Stomach (tissue), 9 donors: ENCODE data around the gene ALKBH7. TPM values are rescaled to one million over a fixed set of nuclear protein-coding genes. Genes with fewer than 3 reads are reported as not detected.

Source experiments
- DNase-seq, 2 donors: peaks; one replicate each; pipeline versions ENCODE4 v3.0.0 to v3.0.0-alpha.2; 2013 to 2019
- H3K27ac ChIP-seq, 5 donors: fragments of 200-600 bp in 4 of 5; sonication (generic) in 4 of 5; one replicate each; pipeline ENCODE4 v1.5.1; 2013 to 2019; ENCODE audit warnings: mild to moderate bottlenecking in 1 of 5, moderate library complexity in 1 of 5
- H3K27me3 ChIP-seq, 3 donors: fragments of 200-600 bp; sonication (generic); one replicate each; pipeline ENCODE4 v1.5.1; 2017 to 2019; ENCODE audit warnings: mixed run types in 1 of 3
- H3K36me3 ChIP-seq, 4 donors: fragments of 200-600 bp; sonication (generic); 1 replicate in 3 of 4; 2 replicates in 1 of 4; pipeline ENCODE4 v1.5.1; 2016 to 2019
- H3K4me1 ChIP-seq, 4 donors: fragments of 200-600 bp; sonication (generic); one replicate each; pipeline ENCODE4 v1.5.1; 2016 to 2019
- H3K4me3 ChIP-seq, 4 donors: fragments of 200-600 bp; sonication (generic) in 3 of 4; one replicate each; pipeline ENCODE4 v1.5.1; 2016 to 2019; ENCODE audit warnings: mild to moderate bottlenecking in 1 of 4
- H3K9me3 ChIP-seq, 4 donors: fragments of 200-600 bp; sonication (generic); one replicate each; pipeline ENCODE4 v1.5.1; 2016 to 2019
- CTCF ChIP-seq, 7 experiments: fragments of 450-650 bp in 4 of 7; fragments of 200-600 bp in 3 of 7; sonication (generic) in 3 of 7; IDR thresholded peaks; one replicate each; pipeline ENCODE4 v1.5.1; 2016 to 2019; ENCODE audit warnings: antibody characterized with exemption in 7 of 7, control low read depth in 2 of 7, mild to moderate bottlenecking in 1 of 7
- EP300 ChIP-seq: sonication (generic); formaldehyde crosslinking; IDR thresholded peaks from one replicate; pipeline ENCODE4 v1.6.1; 2017; ENCODE audit warnings: antibody characterized with exemption
- POLR2A ChIP-seq, 4 donors: fragments of 450-650 bp; IDR thresholded peaks; one replicate each; pipeline ENCODE4 v1.6.1; 2016; ENCODE audit warnings: antibody characterized with exemption in 4 of 4, control low read depth in 2 of 4, mild to moderate bottlenecking in 1 of 4, moderate library complexity in 1 of 4
- POLR2AphosphoS5 ChIP-seq, 3 donors: sonication (generic); formaldehyde crosslinking; IDR thresholded peaks; one replicate each; pipeline ENCODE4 v1.6.1; 2016; ENCODE audit warnings: antibody characterized with exemption in 3 of 3
- WGBS, 5 donors: extraction: QIAGEN DNeasy Blood & Tissue Kit in 3 of 5; methylation state at CpG; one replicate each; pipeline versions ENCODE4 v1.1.5 to v1.1.7; 2013 to 2018; 5-methylcytosine and 5-hydroxymethylcytosine counted together
- intact Hi-C: fragments of 100-400 bp; cut with DNase I; formaldehyde crosslinking; loops from one replicate; pipeline ENCODE4 v1.15.1; 2023; ENCODE audit warnings: low total_unique reads
- polyA plus RNA-seq, 3 donors: library from polyadenylated mRNA; stranded (reverse); fragments of 200-250 nt; gene quantifications; one replicate each; pipeline ENCODE4 v1.2.3, GENCODE V29; 2013
- total RNA-seq, 5 donors: library from RNA; depleted of rRNA; stranded (reverse); fragments of >200 nt; gene quantifications; one replicate each; pipeline versions ENCODE4 v1.1.0 to v1.2.3, GENCODE V29; 2014 to 2016
- donor health status: healthy with polysubstance abuse.
- donor health status: Bipolar disorder and iron deficiency.
- donor health status: healthy.

Gene ALKBH7
- total and polyA plus RNA-seq, 8 donors, result 5.3 to 138 (median 64.3) TPM

- 79 to 93% (median 86%) methylated on average over 10 of the region's 10 CpGs for WGBS, 5 donors
- Histone ChIP-seq H3K4me3 (no peak overlapping the region), H3K36me3 (no peaks in the 10 kb centered on the region), H3K9me3 (no peaks in the 10 kb centered on the region), H3K27ac (no peak overlapping the region), H3K4me1 (no peaks in the 10 kb centered on the region), H3K27me3 (no peaks in the 10 kb centered on the region)
- TF ChIP-seq CTCF (IDR thresholded peaks at IDR 0.05) (no peak), EP300 (no peak)
- no peak for DNase-seq
- intact Hi-C loops, result no loop called here
Observed at GRCh38 chr19:6402058-6402457, 29.5 kb downstream of the ALKBH7 start.

- TF ChIP-seq POLR2AphosphoS5 (IDR thresholded peaks at IDR 0.05), result no peak
- TF ChIP-seq EP300, result no peak
- TF ChIP-seq CTCF (IDR thresholded peaks at IDR 0.05), result no peak
- TF ChIP-seq POLR2A (IDR thresholded peaks at IDR 0.05), result no peak
- H3K27ac ChIP-seq, result no peak overlapping the region
- no peaks in the 10 kb centered on the region for H3K27me3 ChIP-seq
- no peaks in the 10 kb centered on the region for H3K4me1 ChIP-seq
- 52 to 63% (median 56%) methylated on average over 22 of the region's 22 CpGs for WGBS, 5 donors
- no peaks in the 10 kb centered on the region for H3K36me3 ChIP-seq
- no peak overlapping the region for H3K4me3 ChIP-seq
- intact Hi-C loops, result no loop called here
- peak in 1 of 2 donors; percentile 92 for DNase-seq
- no peaks in the 10 kb centered on the region for H3K9me3 ChIP-seq
Observed at GRCh38 chr19:6402837-6403608, 30.4 kb downstream of the ALKBH7 start.

GRCh38 chr19:6406401-6406800 is 33.8 kb downstream of the ALKBH7 start:
- TF ChIP-seq EP300, result no peak
- TF ChIP-seq CTCF (IDR thresholded peaks at IDR 0.05), result no peak
- no peak for TF ChIP-seq POLR2A (IDR thresholded peaks at IDR 0.05)
- no peak for TF ChIP-seq POLR2AphosphoS5 (IDR thresholded peaks at IDR 0.05)
- H3K36me3 ChIP-seq, result no peaks in the 10 kb centered on the region
- no peaks in the 10 kb centered on the region for H3K27me3 ChIP-seq
- no peaks in the 10 kb centered on the region for H3K9me3 ChIP-seq
- H3K4me1 ChIP-seq, result no peaks in the 10 kb centered on the region
- no peak overlapping the region for H3K27ac ChIP-seq
- H3K4me3 ChIP-seq, result no peak overlapping the region
- DNase-seq, result no peak
- intact Hi-C loops, result no loop called here
- WGBS, 5 donors, result 67 to 87% (median 85%) methylated on average over 5 of the region's 5 CpGs

GRCh38 chr19:6409346-6409745 is 36.8 kb downstream of the ALKBH7 start:
- intact Hi-C loops, result no loop called here
- no peak for DNase-seq
- H3K27ac ChIP-seq, result no peak overlapping the region
- H3K9me3 ChIP-seq, result no peaks in the 10 kb centered on the region
- WGBS, 5 donors, result 91 to 96% (median 93%) methylated on average over 6 of the region's 6 CpGs
- TF ChIP-seq EP300 (no peak), POLR2A (IDR thresholded peaks at IDR 0.05) (no peak), CTCF (IDR thresholded peaks at IDR 0.05) (no peak), POLR2AphosphoS5 (IDR thresholded peaks at IDR 0.05) (no peak)
- H3K27me3 ChIP-seq, result no peaks in the 10 kb centered on the region
- H3K36me3 ChIP-seq, result peaks cover 6 to 13% (median 7%) of the 10 kb centered on the region in 4 donors
- no peak overlapping the region for H3K4me3 ChIP-seq
- H3K4me1 ChIP-seq, result peaks cover 0 to 19% (median 15%) of the 10 kb centered on the region in 4 donors
